Tibial nerve (tissue), 4 donors: ENCODE results near the gene LBH. TPM values are rescaled to one million over a fixed set of nuclear protein-coding genes. Genes with fewer than 3 reads are reported as not detected.

Experiments used
- DNase-seq, 2 donors: peaks; one replicate each; pipeline ENCODE4 v3.0.0-alpha.2; 2019; ENCODE audit warnings: low spot score in 2 of 2
- H3K27ac ChIP-seq, 4 donors: fragments of 200-600 bp; sonication (generic) in 3 of 4; one replicate each; pipeline ENCODE4 v1.5.1; 2017 to 2019; ENCODE audit warnings: mild to moderate bottlenecking in 1 of 4
- H3K27me3 ChIP-seq, 2 donors: fragments of 200-600 bp; sonication (generic) in 1 of 2; one replicate each; pipeline versions ENCODE4 v1.5.1 to v1.6.0; 2017 to 2019
- H3K36me3 ChIP-seq, 3 donors: fragments of 200-600 bp; sonication (generic); one replicate each; pipeline ENCODE4 v1.5.1; 2018 to 2019
- H3K4me1 ChIP-seq, 4 donors: fragments of 200-600 bp; sonication (generic) in 3 of 4; one replicate each; pipeline ENCODE4 v1.5.1; 2017 to 2019
- H3K4me3 ChIP-seq, 4 donors: fragments of 200-600 bp; sonication (generic) in 3 of 4; one replicate each; pipeline ENCODE4 v1.5.1; 2017 to 2019; ENCODE audit warnings: mild to moderate bottlenecking in 1 of 4, moderate library complexity in 1 of 4
- H3K9me3 ChIP-seq, 4 donors: fragments of 200-600 bp; sonication (generic) in 3 of 4; one replicate each; pipeline ENCODE4 v1.5.1; 2017 to 2019
- EP300 ChIP-seq, 2 donors: sonication (generic); formaldehyde crosslinking; IDR thresholded peaks; one replicate each; pipeline ENCODE4 v1.6.1; 2017; ENCODE audit warnings: antibody characterized with exemption in 2 of 2, mild to moderate bottlenecking in 1 of 2
- POLR2A ChIP-seq, 2 donors: fragments of 450-650 bp; IDR thresholded peaks; one replicate each; pipeline ENCODE4 v1.6.1; 2017; ENCODE audit warnings: antibody characterized with exemption in 2 of 2, mild to moderate bottlenecking in 2 of 2, moderate library complexity in 2 of 2
- WGBS, 2 donors: methylation state at CpG; one replicate each; pipeline ENCODE4 v1.1.5; 2018; 5-methylcytosine and 5-hydroxymethylcytosine counted together
- total RNA-seq, 4 donors: library from RNA; depleted of rRNA; stranded (reverse); fragments of >200 nt; gene quantifications; one replicate each; pipeline ENCODE4 v1.1.0, GENCODE V29; 2016
- TF ChIP-seq, protein P1 (sequence below), 5 experiments: fragments of 200-600 bp in 3 of 5; fragments of 450-650 bp in 2 of 5; sonication (generic) in 3 of 5; IDR thresholded peaks; one replicate each; pipeline ENCODE4 v1.5.1; 2016 to 2019; ENCODE audit warnings: antibody characterized with exemption in 5 of 5, mild to moderate bottlenecking in 3 of 5, moderate library complexity in 2 of 5

LBH gene
- total RNA-seq, 4 donors from 2014 or later: 12.7 to 31.6 (median 21.5) TPM

DNA sequence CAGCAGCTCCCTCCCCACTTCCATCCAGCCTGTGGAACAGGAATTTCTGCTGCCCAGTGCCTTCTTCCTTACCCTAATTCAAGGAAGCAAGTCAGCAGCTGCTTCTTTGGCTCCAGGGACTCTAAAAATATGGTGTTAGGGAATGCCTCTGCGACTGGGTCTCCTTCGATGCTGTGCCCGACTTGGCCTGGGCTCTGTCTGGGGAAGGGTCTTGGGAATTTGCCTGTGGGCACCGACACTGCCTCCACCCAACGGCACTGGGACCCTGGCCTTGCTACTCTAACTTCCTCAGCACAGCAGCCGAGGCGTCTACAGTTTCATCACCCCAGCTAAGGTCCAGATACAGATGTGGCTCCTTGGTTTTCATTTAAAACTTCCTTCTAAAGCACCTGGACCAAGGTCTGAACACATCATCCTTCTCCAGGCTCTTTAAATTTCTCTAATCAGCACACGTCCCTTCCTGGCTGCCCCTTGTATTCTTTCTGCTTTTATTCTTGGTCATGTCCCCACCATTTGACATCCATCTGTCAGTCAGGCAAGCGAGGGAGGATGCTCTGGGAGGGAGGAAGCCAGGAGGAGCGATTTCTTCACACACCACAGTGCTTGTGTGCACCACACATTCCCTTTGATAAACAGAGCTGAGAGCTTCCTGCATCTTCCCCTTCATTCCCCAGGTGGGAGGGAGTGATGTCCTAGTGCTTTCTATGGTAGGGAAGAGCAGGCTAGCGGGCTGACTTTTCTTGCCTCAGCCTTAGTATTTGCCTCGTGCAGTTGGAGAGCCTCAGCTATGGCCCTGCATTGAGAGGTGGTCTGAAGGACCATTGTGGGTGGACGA lies 6.8 kb downstream of the LBH start:
- peaks cover 0 to 18% (median 0%) of the 10 kb centered on the region in 3 donors for H3K36me3 ChIP-seq
- H3K4me3 ChIP-seq: no peak overlapping the region
- no peaks in the 10 kb centered on the region for H3K27me3 ChIP-seq
- H3K9me3 ChIP-seq: peaks cover 0 to 4% (median 0%) of the 10 kb centered on the region in 4 donors
- DNase-seq: no peak
- WGBS, 2 donors: 81 to 82% methylated on average over 13 of the region's 13 CpGs
- TF ChIP-seq EP300 (IDR thresholded peaks at IDR 0.05) (no peak), POLR2A (IDR thresholded peaks at IDR 0.05) (no peak)
- TF ChIP-seq, protein P1, sequence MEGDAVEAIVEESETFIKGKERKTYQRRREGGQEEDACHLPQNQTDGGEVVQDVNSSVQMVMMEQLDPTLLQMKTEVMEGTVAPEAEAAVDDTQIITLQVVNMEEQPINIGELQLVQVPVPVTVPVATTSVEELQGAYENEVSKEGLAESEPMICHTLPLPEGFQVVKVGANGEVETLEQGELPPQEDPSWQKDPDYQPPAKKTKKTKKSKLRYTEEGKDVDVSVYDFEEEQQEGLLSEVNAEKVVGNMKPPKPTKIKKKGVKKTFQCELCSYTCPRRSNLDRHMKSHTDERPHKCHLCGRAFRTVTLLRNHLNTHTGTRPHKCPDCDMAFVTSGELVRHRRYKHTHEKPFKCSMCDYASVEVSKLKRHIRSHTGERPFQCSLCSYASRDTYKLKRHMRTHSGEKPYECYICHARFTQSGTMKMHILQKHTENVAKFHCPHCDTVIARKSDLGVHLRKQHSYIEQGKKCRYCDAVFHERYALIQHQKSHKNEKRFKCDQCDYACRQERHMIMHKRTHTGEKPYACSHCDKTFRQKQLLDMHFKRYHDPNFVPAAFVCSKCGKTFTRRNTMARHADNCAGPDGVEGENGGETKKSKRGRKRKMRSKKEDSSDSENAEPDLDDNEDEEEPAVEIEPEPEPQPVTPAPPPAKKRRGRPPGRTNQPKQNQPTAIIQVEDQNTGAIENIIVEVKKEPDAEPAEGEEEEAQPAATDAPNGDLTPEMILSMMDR (IDR thresholded peaks at IDR 0.05): no peak
- peak overlapping the region in 2 of 4 donors; percentile 17 to 58 for H3K27ac ChIP-seq
- H3K4me1 ChIP-seq: peaks cover 0 to 33% (median 15%) of the 10 kb centered on the region in 4 donors

GRCh38 chr2:30239308-30239985 lies 8.1 kb downstream of the LBH start:
- H3K4me1 ChIP-seq: peaks cover 0 to 29% (median 10%) of the 10 kb centered on the region in 4 donors
- H3K4me3 ChIP-seq: no peak overlapping the region
- peaks cover 0 to 4% (median 0%) of the 10 kb centered on the region in 4 donors for H3K9me3 ChIP-seq
- DNase-seq: peak; percentile 53 to 78
- peak overlapping the region in 3 of 4 donors; percentile 34 to 67 (median 58) for H3K27ac ChIP-seq
- 49 to 57% methylated on average over 11 of the region's 11 CpGs for WGBS, 2 donors
- H3K36me3 ChIP-seq: peaks cover 0 to 18% (median 0%) of the 10 kb centered on the region in 3 donors
- H3K27me3 ChIP-seq: no peaks in the 10 kb centered on the region
- TF ChIP-seq EP300 (IDR thresholded peaks at IDR 0.05) (peak; percentile 54 to 92), POLR2A (IDR thresholded peaks at IDR 0.05) (no peak)
- TF ChIP-seq, protein P1 (IDR thresholded peaks at IDR 0.05): peak; percentile 77 to 93 (median 87)

DNA sequence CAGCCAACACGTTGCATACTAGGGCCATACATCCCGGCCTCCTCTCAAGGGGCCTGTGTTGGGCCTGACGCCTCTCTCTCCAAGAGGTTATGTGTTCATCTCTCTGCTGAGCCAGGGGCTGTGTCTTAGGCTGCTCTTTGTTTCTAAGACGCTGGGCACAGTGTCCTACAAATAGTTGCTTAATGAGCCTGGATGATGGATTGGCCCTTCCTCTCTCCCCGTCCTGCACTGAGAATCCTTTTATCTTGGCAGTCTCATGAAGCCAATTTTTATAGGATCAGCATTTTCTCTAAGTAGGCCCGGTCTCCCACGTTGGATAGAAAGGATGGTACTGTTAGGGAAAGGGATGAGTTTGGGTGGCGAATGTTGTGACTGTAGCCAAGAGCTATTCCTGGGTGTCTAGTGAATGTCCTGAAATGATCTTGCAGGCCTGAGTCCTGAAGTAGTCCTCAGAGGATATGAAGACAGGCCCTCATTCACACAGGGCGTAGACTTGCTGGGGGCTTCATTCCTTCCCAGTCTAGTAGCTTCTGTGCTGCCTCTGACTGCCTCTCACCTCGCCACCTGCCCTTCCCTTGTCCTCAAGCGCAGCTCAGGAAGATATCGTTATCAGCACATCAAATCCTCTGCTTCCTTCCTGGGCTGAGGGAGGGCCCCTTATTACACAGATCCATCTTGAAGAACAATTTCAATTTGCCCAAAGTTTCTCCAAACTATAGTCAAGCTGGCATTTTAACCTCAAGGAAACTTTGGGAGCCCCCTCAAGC lies 8.8 kb downstream of the LBH start:
- TF ChIP-seq, protein P1 (IDR thresholded peaks at IDR 0.05): no peak
- TF ChIP-seq EP300 (IDR thresholded peaks at IDR 0.05): no peak
- TF ChIP-seq POLR2A (IDR thresholded peaks at IDR 0.05): no peak
- peak overlapping the region in 2 of 4 donors; percentile 52 to 67 for H3K27ac ChIP-seq
- H3K4me3 ChIP-seq: no peak overlapping the region
- no peaks in the 10 kb centered on the region for H3K27me3 ChIP-seq
- peaks cover 0 to 4% (median 0%) of the 10 kb centered on the region in 4 donors for H3K9me3 ChIP-seq
- H3K36me3 ChIP-seq: peaks cover 0 to 15% (median 0%) of the 10 kb centered on the region in 3 donors
- peaks cover 0 to 24% (median 9%) of the 10 kb centered on the region in 4 donors for H3K4me1 ChIP-seq
- 62 to 71% methylated on average over 12 of the region's 12 CpGs for WGBS, 2 donors
- no peak for DNase-seq

GRCh38 chr2:30243231-30243630 lies 11.9 kb downstream of the LBH start:
- Histone ChIP-seq H3K27ac (no peak overlapping the region), H3K36me3 (no peaks in the 10 kb centered on the region), H3K27me3 (no peaks in the 10 kb centered on the region), H3K4me1 (peaks cover 0 to 17% (median 5%) of the 10 kb centered on the region in 4 donors), H3K4me3 (no peak overlapping the region), H3K9me3 (no peaks in the 10 kb centered on the region)
- TF ChIP-seq POLR2A (IDR thresholded peaks at IDR 0.05) (no peak), EP300 (IDR thresholded peaks at IDR 0.05) (no peak)
- TF ChIP-seq, protein P1 (IDR thresholded peaks at IDR 0.05): no peak
- DNase-seq: no peak
- 88 to 93% methylated on average over 3 of the region's 3 CpGs for WGBS, 2 donors
